Myocyte (in vitro differentiated cells): Measurements from ENCODE around the gene SDS. TPM values are rescaled to one million over a fixed set of nuclear protein-coding genes. Genes with fewer than 3 reads are reported as not detected.

Experiments used
- DNase-seq: peaks from one replicate; pipeline ENCODE4 v3.0.0-alpha.2; 2012; ENCODE audit warnings: low read depth
- total RNA-seq: library from RNA; depleted of rRNA; stranded (reverse); fragments of >200 nt; gene quantifications from 2 replicates; pipeline ENCODE4 v1.2.3, GENCODE V29; 2014

SDS gene
- total RNA-seq, 1 donor from 2014 or later: not detected

DNA sequence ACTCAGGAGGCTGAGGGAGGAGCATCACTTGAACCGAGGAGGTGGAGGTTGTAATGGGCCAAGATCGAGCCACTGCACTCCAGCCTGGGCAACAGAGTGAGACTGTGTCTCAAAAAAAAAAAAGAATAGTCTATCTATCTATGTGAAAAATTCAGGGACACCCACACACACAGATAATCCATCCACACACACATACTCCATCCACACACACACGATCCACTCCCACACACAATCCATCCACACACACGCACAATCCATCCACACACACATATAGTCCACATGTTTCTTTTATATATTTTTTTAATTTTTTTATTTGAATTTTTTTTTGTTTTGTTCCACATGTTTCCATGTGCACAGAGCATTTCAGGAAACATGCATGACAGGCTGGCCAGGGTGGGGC, 3.3 kb downstream of the SDS start:
- DNase-seq: no peak

- no peak for DNase-seq
These were observed 4.2 kb downstream of the SDS start for GRCh38 chr12:113399490-113399889.

DNA sequence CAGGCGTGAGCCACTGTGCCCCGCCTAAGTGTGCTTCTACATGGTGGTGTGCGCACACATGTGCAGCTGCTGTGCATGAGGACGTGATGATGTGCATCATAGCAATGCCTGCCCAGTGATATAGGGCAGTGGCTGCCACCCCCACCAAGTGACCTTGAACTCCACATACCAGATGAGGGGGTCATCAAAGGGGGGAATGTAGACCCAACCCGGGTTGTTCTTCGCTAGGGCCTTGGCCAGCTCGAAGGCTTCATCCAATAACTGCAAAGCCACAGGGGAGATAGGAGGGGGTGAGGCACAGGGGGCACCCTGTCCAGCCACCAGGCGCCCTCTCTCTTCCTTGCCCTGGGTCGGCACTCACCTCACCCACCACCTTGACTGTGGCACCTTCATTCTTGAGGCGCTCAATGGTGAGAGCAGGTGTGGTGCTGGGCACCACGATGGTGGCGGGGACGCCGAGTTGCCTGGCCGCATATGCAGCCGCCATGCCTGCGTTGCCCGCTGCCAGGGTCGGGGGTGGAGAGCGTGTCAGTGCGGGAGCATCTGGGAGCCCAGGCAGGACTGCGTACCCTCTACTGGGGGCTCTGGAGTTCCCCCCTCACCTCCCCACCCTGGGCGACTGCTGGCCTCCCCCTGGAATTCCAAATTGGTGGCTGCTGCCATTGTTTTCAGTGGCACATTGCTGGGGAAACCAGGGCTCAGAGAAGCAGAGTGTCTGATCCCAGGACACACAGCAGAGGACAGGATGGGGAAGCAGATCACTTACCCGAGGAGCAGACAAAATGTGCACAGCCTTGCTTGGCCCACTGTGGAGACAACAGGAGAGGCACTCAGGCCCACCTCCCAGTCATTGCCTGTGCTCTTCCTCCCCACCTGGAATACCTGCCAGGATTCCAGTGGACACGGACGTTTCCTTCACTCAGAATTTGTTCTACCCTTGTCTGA, 5.1 kb downstream of the SDS start:
- no peak for DNase-seq

GRCh38 chr12:113397497-113398197, 6.0 kb downstream of the SDS start:
- DNase-seq: no peak

GRCh38 chr12:113396828-113397496, 6.7 kb downstream of the SDS start:
- DNase-seq: no peak

DNA sequence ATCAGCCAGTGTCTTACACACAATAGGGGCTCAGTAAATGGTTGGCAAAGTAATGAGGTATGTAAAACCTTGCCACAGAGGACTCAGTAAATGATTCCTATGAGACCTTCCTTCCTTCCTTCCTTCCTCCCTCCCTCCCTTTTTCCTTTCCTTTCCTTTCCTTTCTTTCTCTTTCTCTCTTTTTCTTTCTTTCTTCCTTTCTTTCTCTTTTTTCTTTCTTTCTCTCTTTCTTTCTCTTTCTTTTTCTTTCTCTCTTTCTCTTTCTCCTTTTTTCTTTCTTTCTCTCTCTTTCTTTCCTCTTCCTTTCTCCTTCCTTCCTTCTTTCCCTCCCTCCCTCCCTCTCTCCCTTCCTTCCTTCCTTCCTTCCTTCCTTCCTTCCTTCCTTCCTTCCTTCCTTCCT, 7.5 kb downstream of the SDS start:
- no peak for DNase-seq

DNA sequence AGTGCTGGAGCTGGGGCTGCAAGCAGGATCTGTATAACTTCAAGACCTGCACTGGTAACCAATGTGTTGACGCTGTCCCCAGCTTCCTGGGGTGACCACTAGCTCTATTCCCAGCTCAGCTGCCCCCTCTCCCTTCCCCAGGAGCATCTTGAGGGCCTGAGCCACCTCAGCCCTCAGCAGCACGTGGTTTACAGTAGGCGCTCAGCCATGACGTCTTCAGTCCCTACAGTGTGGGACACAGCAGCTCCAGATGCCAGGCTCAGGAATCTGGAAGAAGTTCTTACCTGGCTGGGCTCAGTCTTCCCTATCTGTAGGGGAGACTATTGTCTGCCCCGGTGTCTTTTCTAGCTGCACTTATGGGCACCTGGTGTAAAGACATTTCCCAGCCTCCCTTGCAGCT, 8.6 kb downstream of the SDS start:
- no peak for DNase-seq

DNA sequence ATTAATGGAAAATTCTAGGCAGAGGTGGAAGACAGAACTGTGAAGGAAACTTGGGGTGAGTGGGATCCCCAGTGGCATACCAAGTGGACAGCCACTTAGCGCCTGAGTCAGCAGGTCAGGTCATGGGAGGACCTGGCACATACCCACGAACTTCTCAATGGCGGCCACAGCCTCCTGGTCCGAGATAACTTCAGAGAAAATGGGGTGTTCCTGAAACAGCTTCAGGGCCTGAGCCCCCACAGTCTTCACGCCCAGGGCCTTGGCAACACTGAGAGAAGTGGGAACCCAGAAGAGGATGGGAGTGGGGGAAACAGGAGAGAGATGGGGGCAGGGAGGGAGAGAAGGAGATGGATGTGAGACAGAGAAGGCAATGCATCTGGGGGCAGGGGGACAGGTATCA, 9.9 kb downstream of the SDS start:
- no peak for DNase-seq

DNA sequence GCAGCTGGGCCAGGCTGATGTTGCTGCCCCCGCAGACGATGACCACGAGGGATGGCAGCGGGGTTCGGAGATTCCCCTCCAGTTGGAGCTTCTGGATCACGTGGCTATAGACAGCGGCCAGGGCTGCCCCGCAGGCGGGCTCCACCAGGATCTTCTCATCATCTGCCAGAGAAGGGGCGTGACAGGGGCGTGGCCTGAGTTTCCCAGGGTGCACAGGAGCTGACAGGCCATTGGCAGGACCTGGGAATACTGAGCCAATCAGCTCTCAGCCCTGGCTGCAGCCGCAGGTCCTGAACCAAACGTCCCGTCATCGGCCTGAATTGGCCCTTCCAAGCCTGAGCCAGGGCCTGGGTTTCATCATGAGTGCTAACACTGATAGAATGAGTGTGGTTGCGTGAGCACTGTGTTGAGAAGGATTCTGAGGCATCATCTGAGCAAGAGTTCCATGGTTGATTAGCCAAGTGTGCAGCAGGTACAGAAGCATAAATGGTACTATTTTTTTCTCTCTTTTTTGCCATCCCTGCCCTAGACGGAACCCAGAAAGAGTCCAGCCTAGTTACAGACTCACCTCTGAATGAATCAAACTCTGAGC, 10.6 kb downstream of the SDS start:
- no peak for DNase-seq

- no peak for DNase-seq
These were observed 11.2 kb downstream of the SDS start for GRCh38 chr12:113392520-113392919.

DNA sequence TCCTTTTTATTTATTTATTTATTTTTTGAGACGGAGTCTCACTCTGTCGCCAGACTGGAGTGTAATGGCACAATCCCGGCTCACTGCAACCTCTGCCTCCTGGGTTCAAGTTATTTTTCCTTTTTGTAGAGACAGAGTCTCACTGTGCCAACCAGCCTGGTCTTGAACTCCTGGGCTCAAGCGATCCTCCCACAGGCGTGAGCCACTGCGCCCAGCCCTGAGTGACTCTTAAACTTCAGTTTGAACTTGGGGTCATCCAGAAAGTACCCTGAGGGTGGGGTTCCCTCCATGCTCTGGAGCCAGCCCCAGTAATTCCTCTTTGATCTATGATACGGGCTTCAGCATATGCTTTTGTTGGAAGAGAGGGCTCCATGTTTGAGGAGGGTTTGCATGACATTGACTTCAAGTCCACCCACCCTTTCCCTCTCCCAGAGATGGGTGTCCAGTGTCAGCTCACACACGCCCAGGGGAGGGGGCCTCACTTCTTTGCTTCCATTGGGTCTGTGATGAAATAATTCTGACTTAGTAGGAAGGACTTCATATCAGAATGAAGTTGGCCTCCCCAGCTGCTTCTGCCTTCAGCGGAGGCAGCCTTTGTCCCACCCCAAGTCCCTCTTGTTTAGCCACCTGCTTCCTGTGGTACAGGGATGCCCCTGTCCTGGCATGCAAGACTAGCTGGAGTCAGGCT, 11.9 kb downstream of the SDS start:
- DNase-seq: no peak

- DNase-seq: no peak
These were observed 12.5 kb downstream of the SDS start for GRCh38 chr12:113391145-113391544.

GRCh38 chr12:113390064-113391043, 13.3 kb downstream of the SDS start:
- no peak for DNase-seq

GRCh38 chr12:113388351-113388750, 15.3 kb downstream of the SDS start:
- DNase-seq: no peak

GRCh38 chr12:113387631-113388030, 16.1 kb downstream of the SDS start:
- DNase-seq: no peak

- no peak for DNase-seq
These were observed 16.7 kb downstream of the SDS start for GRCh38 chr12:113386866-113387566.

DNA sequence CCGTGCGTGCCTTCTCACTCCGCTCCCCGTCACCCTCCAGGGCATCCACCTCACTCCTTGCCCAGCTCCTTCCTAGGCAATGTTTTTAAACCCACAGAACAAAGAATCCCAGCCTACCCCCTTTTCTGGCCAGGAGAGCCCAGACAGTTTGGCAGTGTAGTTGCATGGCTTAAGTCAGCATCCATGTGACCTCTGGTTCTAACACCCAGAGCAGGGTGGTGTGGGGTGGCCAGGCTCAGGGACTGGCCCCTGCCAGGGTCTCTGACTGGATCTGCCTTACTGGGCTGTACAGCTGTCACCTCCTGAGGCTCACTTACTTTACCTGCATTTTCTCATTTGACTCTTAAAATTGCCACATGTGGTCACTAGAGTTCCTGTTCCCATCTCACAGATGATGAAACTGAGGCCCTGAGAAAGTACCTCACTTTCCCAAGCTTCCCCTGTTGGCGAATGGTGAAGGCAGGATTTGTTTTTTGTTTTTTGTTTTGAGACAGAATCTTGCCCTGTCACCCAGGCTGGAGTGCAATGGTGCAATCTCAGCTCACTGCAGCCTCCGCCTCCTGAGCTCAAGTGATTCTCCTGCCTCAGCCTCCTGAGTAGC, 18.3 kb downstream of the SDS start:
- no peak for DNase-seq

GRCh38 chr12:113384778-113385177, 18.9 kb downstream of the SDS start:
- DNase-seq: no peak

DNA sequence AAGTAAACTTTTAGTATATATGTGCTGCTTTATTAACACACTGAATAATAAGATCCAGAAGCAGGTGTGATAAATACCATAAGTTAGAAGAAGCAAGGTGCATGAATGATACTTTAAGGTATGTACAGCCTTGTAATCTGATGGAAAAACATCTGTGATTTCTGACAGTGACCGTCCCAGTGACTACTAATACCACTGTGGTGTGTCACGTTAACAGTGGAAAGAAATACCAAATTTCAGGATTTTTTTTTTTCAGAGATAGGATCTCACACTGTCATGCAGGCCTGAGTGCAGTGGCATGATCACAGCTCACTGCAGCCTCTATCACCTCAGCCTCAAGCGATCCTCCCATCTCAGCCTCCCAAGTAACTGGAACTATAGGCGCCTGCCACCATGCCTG, 21.5 kb downstream of the SDS start:
- no peak for DNase-seq
